ENCODE data around the gene WDSUB1.

Gene WDSUB1

GRCh38 chr2:159224061-159224813, 62.3 kb downstream of the WDSUB1 start:
- DNase-seq, result no peak

DNA sequence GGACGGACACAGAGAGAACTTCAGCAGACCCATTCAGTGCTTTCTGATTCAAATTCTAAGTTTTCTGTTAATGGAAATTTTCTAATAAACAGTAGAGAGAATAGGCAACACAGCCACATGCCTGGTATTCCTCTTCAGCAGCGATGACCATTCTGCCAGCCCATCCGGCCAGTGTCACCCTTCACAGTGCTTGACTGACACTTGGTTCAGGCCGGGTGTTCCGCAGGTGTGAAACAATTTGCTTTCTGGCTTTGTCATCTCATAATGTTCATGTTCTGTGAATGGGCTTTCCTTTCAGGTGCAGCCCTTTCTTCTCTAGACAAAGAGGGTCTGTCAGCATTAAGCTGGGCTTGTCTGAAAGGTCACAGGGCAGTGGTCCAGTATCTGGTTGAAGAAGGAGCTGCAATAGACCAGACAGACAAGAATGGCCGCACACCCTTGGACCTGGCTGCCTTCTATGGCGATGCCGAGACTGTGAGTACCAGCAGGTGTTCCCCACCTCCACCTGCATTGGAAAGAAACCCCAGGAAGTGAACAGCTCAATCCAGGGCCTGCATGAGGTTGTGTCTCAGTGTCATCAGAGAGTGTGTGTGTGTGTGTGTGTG, 67.0 kb downstream of the WDSUB1 start:
- DNase-seq, result no peak

- no peak for DNase-seq
Measured at GRCh38 chr2:159218389-159218788, 68.1 kb downstream of the WDSUB1 start.

GRCh38 chr2:159217676-159218075, 68.8 kb downstream of the WDSUB1 start:
- no peak for DNase-seq

DNA sequence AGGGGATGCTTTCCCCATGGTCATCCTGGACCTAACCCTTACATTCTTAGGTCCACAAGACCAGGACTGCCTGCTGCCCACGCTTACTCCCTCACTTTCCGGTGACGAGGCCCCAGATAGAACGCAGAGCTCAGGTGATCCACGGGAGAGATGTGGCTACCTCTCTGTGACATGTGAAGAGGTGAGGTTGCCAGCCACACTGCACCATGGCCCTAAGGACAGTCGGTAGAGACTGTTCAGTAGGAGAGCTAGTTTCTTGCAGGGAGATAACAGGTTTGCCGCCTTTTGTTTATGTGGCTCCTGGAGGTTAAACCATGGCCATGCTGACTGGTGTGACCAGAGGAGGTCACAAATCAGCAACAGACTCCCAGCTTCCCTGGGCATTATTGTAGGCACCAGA, 71.4 kb downstream of the WDSUB1 start:
- DNase-seq, result no peak

GRCh38 chr2:159214325-159214865, 72.1 kb downstream of the WDSUB1 start:
- DNase-seq, result no peak

DNA sequence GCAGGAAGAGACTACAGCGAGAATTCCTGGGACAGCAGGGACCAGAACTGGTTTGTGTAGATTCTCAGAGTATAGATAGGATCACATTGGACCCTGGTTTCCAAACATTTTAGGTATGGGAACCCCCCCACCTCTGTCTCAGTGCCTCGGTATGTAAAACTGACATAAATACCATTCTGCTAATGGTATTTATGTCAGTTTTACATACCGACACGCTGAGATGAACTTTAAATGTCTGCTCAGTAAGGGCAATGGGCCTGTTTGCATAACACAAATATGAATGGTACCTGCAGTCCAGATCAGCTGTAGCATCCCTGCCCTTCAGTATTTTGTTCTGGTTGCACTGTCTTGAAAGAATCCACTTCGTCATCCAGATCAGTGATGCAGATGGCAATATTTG, 73.2 kb downstream of the WDSUB1 start:
- DNase-seq, result no peak

DNA sequence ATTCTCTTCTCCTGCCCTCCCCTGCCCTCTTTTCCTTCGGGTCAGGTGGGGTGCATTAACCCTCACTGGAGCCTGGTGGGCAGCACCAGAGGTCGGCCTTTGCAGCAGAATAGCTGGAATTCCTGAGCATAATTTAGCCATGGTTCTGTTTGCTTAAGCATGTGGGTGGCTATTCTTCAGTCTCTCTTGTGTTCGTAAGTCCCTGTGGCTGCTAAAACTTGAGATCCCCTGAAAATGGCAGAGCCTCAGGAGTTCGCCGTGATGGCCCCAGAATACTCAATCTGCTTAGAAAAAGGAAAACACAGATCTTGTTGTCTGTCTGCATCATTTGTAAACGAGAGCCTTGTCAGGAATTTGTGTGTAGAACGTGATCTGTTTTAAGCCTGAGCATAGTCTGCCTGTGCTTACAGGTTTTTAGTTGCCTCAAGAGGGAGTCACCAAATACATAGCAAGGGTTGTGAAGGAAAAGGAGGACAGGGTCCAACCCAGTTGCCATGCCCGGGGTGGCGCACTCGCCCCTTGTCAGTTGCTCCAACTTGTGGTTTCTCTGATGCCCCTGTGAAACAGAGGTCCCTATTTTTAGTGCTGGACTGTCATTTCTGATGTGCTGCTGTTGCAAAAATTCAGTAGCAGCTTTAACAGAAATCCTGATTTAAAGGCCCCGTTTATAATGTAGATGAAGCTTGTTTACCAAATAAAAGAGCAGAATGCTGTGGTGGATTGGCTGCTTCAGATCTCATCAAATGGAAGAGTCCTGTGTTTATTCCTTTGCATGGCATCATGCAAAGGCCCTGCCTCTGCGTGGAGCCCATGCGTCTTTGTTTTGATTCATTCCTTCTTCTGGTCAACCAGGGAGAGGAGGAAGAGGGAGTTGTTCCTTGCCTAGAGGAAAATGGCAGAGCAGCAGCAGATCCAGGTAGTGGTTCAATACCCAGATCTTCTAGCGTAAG, 74.8 kb downstream of the WDSUB1 start:
- DNase-seq, result peak; percentile 42

DNA sequence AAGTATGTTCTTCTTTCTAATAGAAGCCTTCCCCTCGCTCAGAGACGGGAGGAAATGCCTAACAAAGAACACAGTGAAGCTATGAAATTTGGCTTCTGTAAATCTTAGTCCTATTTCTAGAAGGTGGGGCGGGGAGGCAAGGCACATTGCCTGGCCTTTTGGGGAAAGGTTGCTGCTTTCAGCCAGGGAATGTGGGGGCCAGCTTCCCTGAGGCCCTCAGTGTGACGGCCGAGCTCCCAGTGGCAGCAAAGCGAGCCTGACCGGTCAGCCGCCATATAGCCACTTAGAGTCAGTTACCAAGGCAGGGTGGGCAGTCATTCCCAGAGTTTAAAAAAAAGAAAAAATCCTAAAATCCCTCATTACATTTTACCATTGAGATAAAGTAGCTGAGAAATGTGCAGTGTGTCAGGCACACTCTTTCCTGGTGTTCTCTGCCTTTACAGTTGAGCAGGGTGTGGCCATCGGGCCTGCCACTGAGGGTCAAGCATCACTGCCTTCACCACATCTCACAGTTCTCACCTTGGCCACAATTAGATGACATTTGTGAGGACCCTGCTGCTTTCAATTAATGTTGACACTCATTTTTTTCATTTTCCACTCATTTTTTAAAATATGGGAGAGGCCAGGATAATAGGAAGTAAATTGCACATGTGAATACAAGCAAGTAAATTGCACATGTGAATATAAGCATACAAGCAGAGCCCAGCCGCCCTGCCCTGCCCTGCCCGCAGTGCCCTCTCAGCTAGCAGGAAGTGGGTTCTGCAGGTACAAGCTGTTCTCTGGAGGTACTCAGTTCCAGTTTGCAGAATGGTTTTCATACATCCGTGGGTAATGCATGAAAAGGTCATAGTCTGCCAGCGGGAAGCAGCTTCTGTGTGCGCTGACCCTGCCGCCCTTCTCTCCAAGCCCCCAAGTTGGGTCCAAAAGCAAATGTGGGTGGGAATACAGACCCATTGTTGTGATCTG, 76.9 kb downstream of the WDSUB1 start:
- DNase-seq, result no peak

DNA sequence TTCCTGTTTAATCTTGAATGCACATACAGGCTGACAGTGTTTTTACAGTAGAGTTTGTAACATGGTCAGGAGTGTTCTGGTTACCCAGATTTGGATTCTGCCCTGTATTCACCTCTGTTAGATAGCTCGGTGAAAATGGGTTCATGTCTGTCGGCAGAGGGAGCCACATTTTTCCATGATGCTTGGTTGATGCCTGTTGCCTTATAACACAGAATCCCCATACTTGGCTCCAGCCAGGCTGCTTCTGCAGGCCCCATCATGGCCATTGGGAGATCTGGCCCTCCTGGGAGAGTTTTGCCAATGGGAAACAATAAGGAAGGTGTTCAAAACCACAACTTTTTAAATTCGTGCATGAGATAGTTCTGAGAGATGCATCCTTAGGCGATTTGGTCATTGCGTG, 78.1 kb downstream of the WDSUB1 start:
- no peak for DNase-seq

GRCh38 chr2:159206736-159207380, 79.6 kb downstream of the WDSUB1 start:
- no peak for DNase-seq

- no peak for DNase-seq
Measured at GRCh38 chr2:159204381-159205144, 81.9 kb downstream of the WDSUB1 start.

DNA sequence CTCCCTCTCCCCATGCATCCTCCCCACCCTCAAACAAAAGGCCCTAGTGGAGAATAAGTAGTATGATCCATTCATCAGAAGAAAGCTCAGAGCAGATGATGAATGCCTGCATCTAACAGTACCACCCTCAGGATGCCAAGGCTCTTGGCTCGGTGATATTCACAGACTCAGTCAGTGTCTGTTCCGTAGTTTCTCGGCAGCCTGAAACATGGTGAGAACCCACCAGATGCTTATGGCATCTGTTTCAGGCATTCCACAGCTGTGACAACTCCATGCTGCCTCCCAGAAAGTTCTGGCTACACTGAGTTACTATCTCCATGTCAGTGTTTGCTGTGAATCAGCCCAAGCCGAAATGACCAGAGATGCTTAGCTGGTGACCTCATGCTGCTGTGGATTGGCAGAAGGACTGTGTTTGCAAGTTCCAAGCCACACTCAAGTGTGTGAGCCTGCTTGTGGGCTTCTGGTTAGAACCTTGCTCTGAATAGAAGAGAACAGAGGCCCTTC, 83.9 kb downstream of the WDSUB1 start:
- DNase-seq, result peak; percentile 73

- no peak for DNase-seq
Measured at GRCh38 chr2:159201360-159202063, 85.0 kb downstream of the WDSUB1 start.

DNA sequence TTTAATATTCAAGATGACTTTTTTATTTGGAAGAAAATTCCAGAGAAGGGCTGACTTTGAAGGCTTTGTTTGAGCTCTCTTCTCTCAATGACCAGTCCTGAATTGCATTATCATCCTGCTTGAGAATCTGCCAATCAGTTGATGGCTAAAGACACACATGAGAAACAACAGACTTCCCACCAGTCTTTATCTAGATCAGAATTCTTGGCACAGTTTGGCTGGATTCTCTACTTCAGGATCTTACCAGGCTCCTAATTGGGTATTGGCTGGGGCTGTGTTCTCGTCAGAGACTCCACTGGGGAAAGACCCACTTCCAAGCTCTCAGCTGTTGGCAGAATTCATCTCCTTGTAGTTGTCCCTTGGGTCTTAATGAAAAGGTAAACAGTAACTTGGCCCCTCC, 86.0 kb downstream of the WDSUB1 start:
- DNase-seq, result no peak

DNA sequence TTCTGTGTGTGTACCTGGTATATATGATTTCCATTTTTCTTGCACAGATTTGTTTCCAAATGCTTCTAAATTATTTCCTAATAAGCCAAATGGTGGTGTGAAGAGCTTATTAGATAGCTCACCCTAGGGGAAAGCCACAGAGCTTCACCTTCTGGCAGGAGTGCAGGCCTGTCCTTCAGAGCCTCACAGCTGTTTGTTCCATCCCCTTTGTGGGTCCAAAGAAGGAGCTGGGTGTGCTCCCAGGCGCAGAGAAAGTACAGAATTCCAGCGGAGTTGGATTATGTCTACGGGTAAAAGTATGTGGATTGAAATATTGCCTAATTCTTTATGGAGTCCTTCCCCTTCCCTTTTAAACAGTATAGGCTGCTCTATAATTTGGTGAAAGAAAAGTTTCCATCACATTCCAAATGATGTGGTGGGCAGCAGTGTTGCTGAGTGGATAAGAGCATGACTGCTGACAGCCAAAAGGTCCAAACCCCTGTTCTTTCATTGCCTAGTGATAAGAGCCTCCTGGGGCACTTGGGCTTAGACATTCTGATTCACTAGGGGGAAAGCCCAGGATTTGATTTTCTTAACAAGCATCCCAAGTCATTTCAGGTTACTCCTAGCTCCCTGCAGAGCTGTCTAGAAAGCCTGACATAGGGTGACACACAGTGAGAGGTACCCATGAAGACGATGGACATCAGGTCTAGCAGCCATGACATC, 86.6 kb downstream of the WDSUB1 start:
- DNase-seq, result no peak

GRCh38 chr2:159199236-159199635, 87.3 kb downstream of the WDSUB1 start:
- no peak for DNase-seq

DNA sequence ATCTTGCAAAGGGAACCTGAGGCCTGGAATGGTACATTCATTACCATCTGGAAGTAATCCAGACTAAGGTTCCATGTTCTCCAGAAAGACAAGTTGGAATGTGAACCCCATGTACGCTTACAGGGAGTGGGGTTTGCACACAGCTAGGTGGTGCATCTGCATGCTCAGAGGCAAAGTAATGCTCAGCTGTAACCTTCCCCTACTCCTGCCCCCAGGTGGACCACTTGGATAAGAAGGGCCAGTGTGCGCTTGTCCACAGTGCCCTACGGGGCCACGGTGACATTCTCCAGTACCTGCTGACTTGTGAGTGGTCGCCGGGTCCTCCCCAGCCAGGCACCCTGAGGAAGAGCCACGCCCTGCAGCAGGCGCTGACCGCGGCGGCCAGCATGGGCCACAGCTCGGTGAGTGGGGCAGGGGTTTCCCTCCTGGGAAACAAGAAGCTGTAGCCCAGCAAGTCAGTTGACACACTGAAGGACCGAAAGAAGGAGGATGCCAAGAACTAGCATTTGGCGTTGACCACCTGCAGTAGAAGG, 90.0 kb downstream of the WDSUB1 start:
- no peak for DNase-seq

DNA sequence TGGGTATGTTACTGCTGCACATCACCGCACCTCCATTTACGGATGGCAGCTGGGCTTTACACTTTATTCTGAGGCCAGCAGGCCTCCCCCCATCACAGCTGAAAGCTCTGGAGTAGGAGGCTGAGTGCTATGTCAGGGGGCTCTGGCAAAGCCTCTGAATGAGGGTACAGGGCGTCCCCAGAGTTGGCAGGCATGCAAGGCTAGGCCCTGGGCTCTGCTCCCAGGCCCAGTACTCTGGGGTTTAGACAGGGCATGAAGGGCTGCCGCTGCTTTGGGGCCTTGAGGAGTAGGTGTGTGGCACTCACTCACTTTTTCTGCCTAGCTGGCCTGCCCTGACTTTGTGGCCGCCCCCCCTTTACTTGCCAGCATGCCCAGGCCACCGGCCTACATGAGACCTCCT, 90.8 kb downstream of the WDSUB1 start:
- DNase-seq, result no peak
